ENCODE results near the gene RBX1.

The RBX1 gene

GRCh38 chr22:40979198-40979597, 28.0 kb downstream of the RBX1 start:
- TF ChIP-seq CTCF (IDR thresholded peaks at IDR 0.05; ENCODE audit: low read depth, low read length, missing control alignments), result no peak
- no peak overlapping the region for H3K4me3 ChIP-seq (ENCODE audit: low read depth, low read length)
- in situ Hi-C loops (cut with HindIII; ENCODE audit: low sequenced_read_pairs), result no loop called here

GRCh38 chr22:40979871-40980270, 28.7 kb downstream of the RBX1 start:
- H3K4me3 ChIP-seq (ENCODE audit: low read depth, low read length), result no peak overlapping the region
- no peak for DNase-seq (ENCODE audit: low read depth)
- TF ChIP-seq CTCF (IDR thresholded peaks at IDR 0.05; ENCODE audit: low read depth, low read length, missing control alignments), result no peak
- in situ Hi-C loops (cut with HindIII; ENCODE audit: low sequenced_read_pairs), result no loop called here

More at GRCh38 chr22:40979198-40979597, 28.0 kb downstream of the RBX1 start:
- no peak for DNase-seq (ENCODE audit: low read depth)

- TF ChIP-seq CTCF (IDR thresholded peaks at IDR 0.05; ENCODE audit: low read depth, low read length, missing control alignments), result no peak
- no peak for DNase-seq (ENCODE audit: low read depth)
- H3K4me3 ChIP-seq (ENCODE audit: low read depth, low read length), result no peak overlapping the region
- in situ Hi-C loops (cut with HindIII; ENCODE audit: low sequenced_read_pairs), result no loop called here
Measured at GRCh38 chr22:40982482-40983385, 31.6 kb downstream of the RBX1 start.

GRCh38 chr22:40991298-40991697, 40.1 kb downstream of the RBX1 start:
- H3K4me3 ChIP-seq (ENCODE audit: low read depth, low read length), result no peak overlapping the region
- in situ Hi-C loops (cut with HindIII; ENCODE audit: low sequenced_read_pairs), result no loop called here
- no peak for DNase-seq (ENCODE audit: low read depth)
- no peak for TF ChIP-seq CTCF (IDR thresholded peaks at IDR 0.05; ENCODE audit: low read depth, low read length, missing control alignments)

- H3K4me3 ChIP-seq (ENCODE audit: low read depth, low read length), result no peak overlapping the region
- no peak for TF ChIP-seq CTCF (IDR thresholded peaks at IDR 0.05; ENCODE audit: low read depth, low read length, missing control alignments)
- no peak for DNase-seq (ENCODE audit: low read depth)
- in situ Hi-C loops (cut with HindIII; ENCODE audit: low sequenced_read_pairs), result no loop called here
Measured at GRCh38 chr22:40995821-40996220, 44.6 kb downstream of the RBX1 start.

- no peak for DNase-seq (ENCODE audit: low read depth)
- TF ChIP-seq CTCF (IDR thresholded peaks at IDR 0.05; ENCODE audit: low read depth, low read length, missing control alignments), result no peak
Measured at GRCh38 chr22:40997520-40997919, 46.3 kb downstream of the RBX1 start.

More at GRCh38 chr22:40997520-40997919, 46.3 kb downstream of the RBX1 start:
- no peak overlapping the region for H3K4me3 ChIP-seq (ENCODE audit: low read depth, low read length)
- in situ Hi-C loops (cut with HindIII; ENCODE audit: low sequenced_read_pairs), result no loop called here

Data from astrocyte of the cerebellum (primary cell).